ENCODE measurements around the gene RAB23. TPM values are rescaled to one million over a fixed set of nuclear protein-coding genes. Genes with fewer than 3 reads are reported as not detected.
A peak's percentile ranks its signal among the peaks of the same experiment; 100 is the strongest.

Gene RAB23
- total RNA-seq, 2 donors from 2014 or later: 2.0 to 2.2 TPM

- Mint-ChIP-seq H3K4me1 (ENCODE audit: low read depth) (no peaks in the 10 kb centered on the region), H3K4me3 (no peak overlapping the region), H3K36me3 (ENCODE audit: insufficient read depth in 2 of 2) (peaks cover 0 to 6% of the 10 kb centered on the region in 2 donors), H3K27ac (no peak overlapping the region), H3K27me3 (ENCODE audit: low read depth) (no peaks in the 10 kb centered on the region), H3K9me3 (no peaks in the 10 kb centered on the region)
- ATAC-seq (replicated peaks in 1 of 2) (no peak), DNase-seq (no peak)
Observed at GRCh38 chr6:57195457-57195856, 26.6 kb downstream of the RAB23 start.

GRCh38 chr6:57193177-57193576 is 28.9 kb downstream of the RAB23 start:
- H3K27ac Mint-ChIP-seq: no peak overlapping the region
- no peaks in the 10 kb centered on the region for H3K27me3 Mint-ChIP-seq (ENCODE audit: low read depth)
- no peaks in the 10 kb centered on the region for H3K4me1 Mint-ChIP-seq (ENCODE audit: low read depth)
- H3K9me3 Mint-ChIP-seq: no peaks in the 10 kb centered on the region
- H3K4me3 Mint-ChIP-seq: no peak overlapping the region
- no peak for DNase-seq
- ATAC-seq (replicated peaks in 1 of 2): no peak
- H3K36me3 Mint-ChIP-seq (ENCODE audit: insufficient read depth in 2 of 2): peaks cover 0 to 6% of the 10 kb centered on the region in 2 donors

- ATAC-seq (replicated peaks in 1 of 2): no peak
- Mint-ChIP-seq H3K4me3 (no peak overlapping the region), H3K27me3 (ENCODE audit: low read depth) (no peaks in the 10 kb centered on the region), H3K4me1 (ENCODE audit: low read depth) (no peaks in the 10 kb centered on the region), H3K9me3 (no peaks in the 10 kb centered on the region), H3K27ac (no peak overlapping the region), H3K36me3 (ENCODE audit: insufficient read depth in 2 of 2) (peaks cover 0 to 6% of the 10 kb centered on the region in 2 donors)
- DNase-seq: no peak
Observed at GRCh38 chr6:57190140-57190539, 32.0 kb downstream of the RAB23 start.

GRCh38 chr6:57183336-57183735 is 38.8 kb downstream of the RAB23 start:
- no peak for DNase-seq
- ATAC-seq (replicated peaks in 1 of 2): no peak
- Mint-ChIP-seq H3K27me3 (ENCODE audit: low read depth) (no peaks in the 10 kb centered on the region), H3K4me1 (ENCODE audit: low read depth) (peaks cover 6% of the 10 kb centered on the region), H3K27ac (no peak overlapping the region), H3K36me3 (ENCODE audit: insufficient read depth in 2 of 2) (peaks cover 0 to 14% of the 10 kb centered on the region in 2 donors), H3K9me3 (no peaks in the 10 kb centered on the region), H3K4me3 (no peak overlapping the region)

- DNase-seq (no peak), ATAC-seq (replicated peaks in 1 of 2) (no peak)
- Mint-ChIP-seq H3K4me3 (no peak overlapping the region), H3K4me1 (ENCODE audit: low read depth) (peaks cover 6% of the 10 kb centered on the region), H3K9me3 (no peaks in the 10 kb centered on the region), H3K36me3 (ENCODE audit: insufficient read depth in 2 of 2) (peaks cover 0 to 14% of the 10 kb centered on the region in 2 donors), H3K27me3 (ENCODE audit: low read depth) (no peaks in the 10 kb centered on the region), H3K27ac (peak overlapping the region; percentile 37)
Observed at GRCh38 chr6:57182017-57182432, 40.1 kb downstream of the RAB23 start.

GRCh38 chr6:57180596-57180995 is 41.5 kb downstream of the RAB23 start:
- H3K27me3 Mint-ChIP-seq (ENCODE audit: low read depth): no peaks in the 10 kb centered on the region
- H3K4me3 Mint-ChIP-seq: no peak overlapping the region
- H3K36me3 Mint-ChIP-seq (ENCODE audit: insufficient read depth in 2 of 2): peaks cover 0 to 11% of the 10 kb centered on the region in 2 donors
- DNase-seq: no peak
- H3K27ac Mint-ChIP-seq: peak overlapping the region; percentile 6
- ATAC-seq (replicated peaks in 1 of 2): no peak
- peaks cover 9% of the 10 kb centered on the region for H3K4me1 Mint-ChIP-seq (ENCODE audit: low read depth)
- no peaks in the 10 kb centered on the region for H3K9me3 Mint-ChIP-seq

- H3K4me1 Mint-ChIP-seq (ENCODE audit: low read depth): peaks cover 31% of the 10 kb centered on the region
- no peak overlapping the region for H3K4me3 Mint-ChIP-seq
- H3K9me3 Mint-ChIP-seq: no peaks in the 10 kb centered on the region
- H3K27me3 Mint-ChIP-seq (ENCODE audit: low read depth): no peaks in the 10 kb centered on the region
- ATAC-seq (replicated peaks in 1 of 2) (no peak), DNase-seq (no peak)
- H3K36me3 Mint-ChIP-seq (ENCODE audit: insufficient read depth in 2 of 2): peaks cover 2 to 12% of the 10 kb centered on the region in 2 donors
- no peak overlapping the region for H3K27ac Mint-ChIP-seq
Observed at GRCh38 chr6:57177545-57178265, 44.4 kb downstream of the RAB23 start.

GRCh38 chr6:57174511-57174907 is 47.6 kb downstream of the RAB23 start:
- Mint-ChIP-seq H3K27ac (no peak overlapping the region), H3K36me3 (ENCODE audit: insufficient read depth in 2 of 2) (peaks cover 4 to 5% of the 10 kb centered on the region in 2 donors), H3K9me3 (no peaks in the 10 kb centered on the region), H3K4me3 (peak overlapping the region; percentile 88 to 95), H3K4me1 (ENCODE audit: low read depth) (peaks cover 48% of the 10 kb centered on the region), H3K27me3 (ENCODE audit: low read depth) (no peaks in the 10 kb centered on the region)
- no peak for ATAC-seq (replicated peaks in 1 of 2)
- no peak for DNase-seq

GRCh38 chr6:57173886-57174510 is 48.1 kb downstream of the RAB23 start:
- H3K4me1 Mint-ChIP-seq (ENCODE audit: low read depth): peaks cover 44% of the 10 kb centered on the region
- H3K9me3 Mint-ChIP-seq: no peaks in the 10 kb centered on the region
- no peaks in the 10 kb centered on the region for H3K27me3 Mint-ChIP-seq (ENCODE audit: low read depth)
- DNase-seq (no peak), ATAC-seq (replicated peaks in 1 of 2) (no peak)
- H3K27ac Mint-ChIP-seq: peak overlapping the region; percentile 78
- peaks cover 4 to 5% of the 10 kb centered on the region in 2 donors for H3K36me3 Mint-ChIP-seq (ENCODE audit: insufficient read depth in 2 of 2)
- peak overlapping the region; percentile 88 to 95 for H3K4me3 Mint-ChIP-seq

GRCh38 chr6:57173056-57173885 is 48.8 kb downstream of the RAB23 start:
- H3K27ac Mint-ChIP-seq: peak overlapping the region; percentile 78
- H3K4me1 Mint-ChIP-seq (ENCODE audit: low read depth): peaks cover 42% of the 10 kb centered on the region
- H3K9me3 Mint-ChIP-seq: no peaks in the 10 kb centered on the region
- peak overlapping the region; percentile 88 to 95 for H3K4me3 Mint-ChIP-seq
- peaks cover 4 to 5% of the 10 kb centered on the region in 2 donors for H3K36me3 Mint-ChIP-seq (ENCODE audit: insufficient read depth in 2 of 2)
- H3K27me3 Mint-ChIP-seq (ENCODE audit: low read depth): no peaks in the 10 kb centered on the region
- DNase-seq (peak; percentile 26 to 37), ATAC-seq (replicated peaks in 1 of 2) (no peak)

GRCh38 chr6:57172136-57173055 is 49.7 kb downstream of the RAB23 start, which contains the start of gene BAG2:
TSS of gene BAG2 (plus strand) at chr6:57172326. CDS start at chr6:57172698, 372 bp downstream.
- ATAC-seq (replicated peaks in 1 of 2): peak; percentile 91 to 92
- H3K27ac Mint-ChIP-seq: peak within 1 kb of the TSS; percentile 81
- peak; percentile 91 to 93 for DNase-seq

GRCh38 chr6:57165080-57165479 is 57.0 kb downstream of the RAB23 start:
- Mint-ChIP-seq H3K4me3 (no peak overlapping the region), H3K36me3 (ENCODE audit: insufficient read depth in 2 of 2) (peaks cover 19 to 25% of the 10 kb centered on the region in 2 donors), H3K9me3 (peaks cover 0 to 10% of the 10 kb centered on the region in 2 donors)

More at GRCh38 chr6:57172136-57173055, 49.7 kb downstream of the RAB23 start, which contains the start of gene BAG2:
- peaks cover 4 to 5% of the 10 kb centered on the region in 2 donors for H3K36me3 Mint-ChIP-seq (ENCODE audit: insufficient read depth in 2 of 2)
- peaks cover 42% of the 10 kb centered on the region for H3K4me1 Mint-ChIP-seq (ENCODE audit: low read depth)
- H3K4me3 Mint-ChIP-seq: peak within 1 kb of the TSS; percentile 88 to 95
- H3K9me3 Mint-ChIP-seq: no peaks in the 10 kb centered on the region
- H3K27me3 Mint-ChIP-seq (ENCODE audit: low read depth): no peaks in the 10 kb centered on the region

More at GRCh38 chr6:57165080-57165479, 57.0 kb downstream of the RAB23 start:
- H3K27ac Mint-ChIP-seq: no peak overlapping the region
- no peaks in the 10 kb centered on the region for H3K27me3 Mint-ChIP-seq (ENCODE audit: low read depth)
- H3K4me1 Mint-ChIP-seq (ENCODE audit: low read depth): no peaks in the 10 kb centered on the region
- no peak for DNase-seq
- ATAC-seq (replicated peaks in 1 of 2): no peak
